ENCODE data around the gene RNF151.
A peak's percentile ranks its signal among the peaks of the same experiment; 100 is the strongest.
"Not testable (repeated sequence)": the region's sequence is repeated elsewhere in the genome, so short reads cannot be mapped to it uniquely, and the experiment has no call there.

RNF151 gene

DNA sequence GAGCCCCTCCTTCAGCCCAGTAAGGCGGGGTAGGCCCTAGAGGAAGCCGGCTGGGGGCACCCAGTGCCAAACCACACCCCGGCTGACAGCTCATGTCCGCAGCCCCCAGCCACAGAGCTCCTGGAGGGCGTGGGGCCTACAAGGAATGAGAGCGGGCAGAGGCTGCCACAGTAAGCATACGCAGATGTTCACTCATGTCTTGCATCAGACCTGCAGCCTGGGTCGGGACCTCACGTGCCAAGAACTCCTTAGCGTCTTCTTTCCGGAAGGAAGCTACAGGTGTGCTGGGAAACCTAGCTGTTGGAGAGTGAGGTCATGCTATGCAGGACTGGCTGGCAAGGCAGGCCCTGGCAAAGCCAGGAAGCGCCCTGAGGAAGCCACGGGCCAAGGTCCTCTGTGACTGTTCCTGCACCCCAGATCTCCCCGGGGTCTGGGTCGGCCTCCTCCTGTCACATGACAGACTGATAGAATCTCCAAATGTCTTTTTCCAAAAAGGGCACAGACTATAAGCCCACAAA, 41.4 kb downstream of the RNF151 start:
- Histone ChIP-seq H3K27ac (peak overlapping the region; percentile 54; the same call in 1 of the 2 replicates), H3K9ac (ENCODE audit: insufficient read length) (peak overlapping the region; percentile 98), H3K9me3 (ENCODE audit: low read depth, low read length) (no peaks in the 10 kb centered on the region)

DNA sequence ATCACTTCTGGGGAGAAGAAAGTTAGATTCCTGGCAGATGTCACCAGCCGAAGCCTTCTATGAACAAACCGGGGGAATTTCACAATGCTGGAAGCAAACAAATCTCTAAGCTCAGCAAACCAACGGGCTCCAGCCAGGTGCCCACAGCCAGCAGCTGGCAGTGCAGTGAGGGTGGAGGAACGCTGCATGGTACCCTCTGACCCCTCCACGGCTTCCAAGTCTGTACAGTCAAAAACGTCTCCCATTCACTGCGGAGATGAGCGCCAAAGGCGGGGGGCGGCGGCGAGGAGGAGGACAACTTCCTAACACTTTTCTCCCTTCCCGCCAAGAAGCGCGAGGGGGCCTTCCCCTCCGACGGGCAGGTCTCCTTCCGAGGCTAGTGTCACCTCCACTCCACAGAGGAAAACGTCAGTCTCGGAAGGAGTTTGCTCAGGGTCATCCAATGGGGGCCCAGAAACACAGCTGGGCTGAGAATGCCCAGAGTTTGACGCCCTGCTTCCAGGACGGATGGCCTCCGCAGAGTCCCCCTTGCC, 42.0 kb downstream of the RNF151 start:
- H3K9me3 ChIP-seq (ENCODE audit: low read depth, low read length): no peaks in the 10 kb centered on the region
- peak overlapping the region; percentile 54 for H3K27ac ChIP-seq
- no peak for DNase-seq (ENCODE audit: low read depth, low spot score)
- peak overlapping the region; percentile 98 for H3K9ac ChIP-seq (ENCODE audit: insufficient read length)
- peaks cover 9% of the 10 kb centered on the region; the same call in 1 of the 2 replicates for H3K36me3 ChIP-seq (ENCODE audit: insufficient read depth, low read length)
- peak overlapping the region; percentile 96 for H3K4me3 ChIP-seq
- TF ChIP-seq EZH2 (IDR thresholded peaks at IDR 0.05): no peak
- TF ChIP-seq POLR2AphosphoS5 (IDR thresholded peaks at IDR 0.05; ENCODE audit: borderline replicate concordance, low read depth, low read length): no peak
- TF ChIP-seq FOXP2 (optimal IDR thresholded peaks at IDR 0.05; ENCODE audit: control extremely low read depth, extremely low read length, insufficient read depth): no peak

More for the DNA sequence above, 41.4 kb downstream of the RNF151 start:
- Histone ChIP-seq H3K36me3 (ENCODE audit: insufficient read depth, low read length) (peaks cover 14% of the 10 kb centered on the region; the same call in 1 of the 2 replicates), H3K4me3 (peak overlapping the region; percentile 96)
- DNase-seq (ENCODE audit: low read depth, low spot score): no peak
- TF ChIP-seq EZH2 (IDR thresholded peaks at IDR 0.05): no peak
- no peak for TF ChIP-seq FOXP2 (optimal IDR thresholded peaks at IDR 0.05; ENCODE audit: control extremely low read depth, extremely low read length, insufficient read depth)
- no peak for TF ChIP-seq POLR2AphosphoS5 (IDR thresholded peaks at IDR 0.05; ENCODE audit: borderline replicate concordance, low read depth, low read length)

DNA sequence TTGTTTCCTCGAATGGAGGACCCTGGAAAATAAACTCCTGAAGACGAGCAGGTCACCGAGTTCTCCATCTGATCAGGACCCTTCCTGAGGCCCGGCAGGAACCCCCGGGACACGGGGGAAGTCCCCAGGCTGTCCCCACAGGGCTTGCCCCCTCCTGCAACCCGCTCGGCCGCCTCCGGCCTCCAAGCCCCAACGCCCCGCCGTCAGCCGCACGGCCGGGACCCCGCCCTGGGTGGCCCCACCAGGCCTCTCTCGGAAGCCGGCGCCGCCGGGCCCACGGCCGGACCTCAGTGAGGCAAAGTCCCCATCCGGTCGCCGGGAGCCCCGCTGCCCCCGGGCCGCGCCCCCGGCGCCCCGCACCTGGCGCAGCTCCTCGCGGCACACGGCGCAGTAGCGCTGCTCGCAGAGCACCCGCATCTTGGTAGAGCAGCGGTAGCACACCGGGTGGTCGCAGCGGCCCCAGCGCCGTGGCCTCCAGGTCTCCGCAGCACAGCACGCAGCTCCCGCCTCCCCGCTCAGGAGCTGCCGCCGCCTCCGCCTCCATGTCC, 42.6 kb downstream of the RNF151 start:
- TF ChIP-seq EZH2 (IDR thresholded peaks at IDR 0.05) (no peak), POLR2AphosphoS5 (IDR thresholded peaks at IDR 0.05; ENCODE audit: borderline replicate concordance, low read depth, low read length) (no peak), FOXP2 (optimal IDR thresholded peaks at IDR 0.05; ENCODE audit: control extremely low read depth, extremely low read length, insufficient read depth) (no peak)
- H3K9me3 ChIP-seq (ENCODE audit: low read depth, low read length): no peaks in the 10 kb centered on the region
- DNase-seq (ENCODE audit: low read depth, low spot score): no peak
- H3K27ac ChIP-seq: peak overlapping the region; percentile 54
- peaks cover 9% of the 10 kb centered on the region; the same call in 1 of the 2 replicates for H3K36me3 ChIP-seq (ENCODE audit: insufficient read depth, low read length)
- peak overlapping the region; percentile 98 for H3K9ac ChIP-seq (ENCODE audit: insufficient read length)
- peak overlapping the region; percentile 96 for H3K4me3 ChIP-seq

DNA sequence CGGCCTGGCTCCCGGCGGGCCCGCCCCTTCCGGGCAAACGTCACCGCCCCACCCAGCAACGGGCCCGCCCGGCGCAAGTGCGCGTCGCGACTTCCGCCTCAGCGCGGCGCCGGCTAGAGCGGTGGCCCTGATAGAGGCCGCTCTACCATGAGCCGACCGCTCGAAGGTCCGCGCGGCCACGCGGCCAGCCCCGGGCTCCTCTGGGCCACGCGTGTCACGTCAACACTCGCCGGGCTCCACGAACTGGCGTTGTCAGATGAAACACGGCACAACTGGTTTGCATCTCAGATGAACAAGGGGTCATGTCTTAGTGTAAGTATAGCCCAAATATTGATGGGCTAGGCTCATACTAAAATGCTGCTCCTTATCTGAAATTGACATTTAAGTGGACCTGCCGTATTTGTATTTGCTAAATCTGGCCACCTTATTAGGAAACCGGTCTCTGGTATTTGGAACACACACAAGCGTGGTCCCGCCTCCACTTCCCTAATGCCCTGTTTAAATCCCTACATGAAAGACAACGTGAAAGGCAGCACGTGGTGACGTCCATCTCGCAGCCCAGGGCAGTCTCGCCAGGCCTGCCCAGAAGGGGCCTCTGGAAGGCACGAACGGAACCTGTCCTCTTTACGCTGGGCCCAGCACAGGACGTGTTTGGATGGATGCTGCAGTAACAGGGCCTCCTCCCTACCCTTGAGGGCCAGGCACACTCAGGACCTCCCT, 43.3 kb downstream of the RNF151 start, which contains the start of gene ZNF598:
ZNF598 (minus strand) TSS at position 31 of the 720 bp plus-strand sequence.
- Histone ChIP-seq H3K36me3 (ENCODE audit: insufficient read depth, low read length) (peaks cover 9% of the 10 kb centered on the region; the same call in 1 of the 2 replicates), H3K9me3 (ENCODE audit: low read depth, low read length) (no peaks in the 10 kb centered on the region), H3K27ac (peak within 1 kb of the TSS; percentile 85), H3K9ac (ENCODE audit: insufficient read length) (peak within 1 kb of the TSS; percentile 98), H3K4me3 (peak within 1 kb of the TSS; percentile 96)
- TF ChIP-seq FOXP2 (optimal IDR thresholded peaks at IDR 0.05; ENCODE audit: control extremely low read depth, extremely low read length, insufficient read depth) (no peak), EZH2 (IDR thresholded peaks at IDR 0.05) (no peak), POLR2AphosphoS5 (IDR thresholded peaks at IDR 0.05; ENCODE audit: borderline replicate concordance, low read depth, low read length) (peak; percentile 89)
- no peak for DNase-seq (ENCODE audit: low read depth, low spot score)

DNA sequence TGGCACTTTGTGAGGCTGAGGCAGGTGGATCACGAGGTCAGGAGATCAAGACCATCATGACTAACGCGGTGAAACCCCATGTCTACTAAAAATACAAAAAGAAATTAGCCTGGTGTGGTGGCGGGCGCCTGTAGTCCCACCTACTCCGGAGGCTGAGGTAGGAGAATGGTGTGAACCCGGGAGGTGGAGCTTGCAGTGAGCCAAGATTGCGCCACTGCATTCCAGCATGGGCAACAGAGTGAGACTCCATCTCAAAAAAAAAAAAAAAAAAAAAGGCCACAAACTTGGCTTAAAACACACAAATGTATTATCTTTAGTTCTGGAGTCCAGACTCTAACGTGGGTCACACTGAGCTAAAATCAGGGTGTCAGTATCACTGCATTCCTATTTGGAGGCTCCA, 45.1 kb downstream of the RNF151 start:
- DNase-seq (ENCODE audit: low read depth, low spot score); H3K9ac ChIP-seq (ENCODE audit: insufficient read length); H3K27ac ChIP-seq; H3K9me3 ChIP-seq (ENCODE audit: low read depth, low read length); H3K36me3 ChIP-seq (ENCODE audit: insufficient read depth, low read length); H3K4me3 ChIP-seq: not testable (repeated sequence)

DNA sequence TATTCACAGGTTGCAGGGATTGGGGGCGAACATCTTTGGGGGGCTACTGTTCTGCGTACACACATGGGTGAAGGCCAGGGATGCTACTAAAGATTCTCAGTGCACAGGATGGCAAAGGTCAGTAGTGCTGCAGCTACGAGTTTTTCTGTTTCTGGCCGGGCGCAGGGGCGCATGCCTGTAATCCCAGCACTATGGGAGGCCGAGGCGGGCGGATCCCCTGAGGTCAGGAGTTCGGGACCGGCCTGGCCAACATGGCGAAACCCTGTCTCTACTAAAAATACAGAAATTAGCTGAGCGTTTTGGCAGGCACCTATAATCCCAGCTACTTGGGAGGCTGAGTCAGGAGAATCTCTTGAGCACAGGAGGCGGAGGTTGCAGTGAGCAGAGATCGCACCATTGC, 46.9 kb downstream of the RNF151 start:
- Histone ChIP-seq H3K27ac (no peak overlapping the region), H3K36me3 (ENCODE audit: insufficient read depth, low read length) (no peaks in the 10 kb centered on the region), H3K4me3 (no peak overlapping the region), H3K9ac (ENCODE audit: insufficient read length) (no peak overlapping the region), H3K9me3 (ENCODE audit: low read depth, low read length) (no peaks in the 10 kb centered on the region)
- TF ChIP-seq POLR2AphosphoS5 (IDR thresholded peaks at IDR 0.05; ENCODE audit: borderline replicate concordance, low read depth, low read length): no peak
- TF ChIP-seq FOXP2 (optimal IDR thresholded peaks at IDR 0.05; ENCODE audit: control extremely low read depth, extremely low read length, insufficient read depth): no peak
- no peak for TF ChIP-seq EZH2 (IDR thresholded peaks at IDR 0.05)
- no peak for DNase-seq (ENCODE audit: low read depth, low spot score)

DNA sequence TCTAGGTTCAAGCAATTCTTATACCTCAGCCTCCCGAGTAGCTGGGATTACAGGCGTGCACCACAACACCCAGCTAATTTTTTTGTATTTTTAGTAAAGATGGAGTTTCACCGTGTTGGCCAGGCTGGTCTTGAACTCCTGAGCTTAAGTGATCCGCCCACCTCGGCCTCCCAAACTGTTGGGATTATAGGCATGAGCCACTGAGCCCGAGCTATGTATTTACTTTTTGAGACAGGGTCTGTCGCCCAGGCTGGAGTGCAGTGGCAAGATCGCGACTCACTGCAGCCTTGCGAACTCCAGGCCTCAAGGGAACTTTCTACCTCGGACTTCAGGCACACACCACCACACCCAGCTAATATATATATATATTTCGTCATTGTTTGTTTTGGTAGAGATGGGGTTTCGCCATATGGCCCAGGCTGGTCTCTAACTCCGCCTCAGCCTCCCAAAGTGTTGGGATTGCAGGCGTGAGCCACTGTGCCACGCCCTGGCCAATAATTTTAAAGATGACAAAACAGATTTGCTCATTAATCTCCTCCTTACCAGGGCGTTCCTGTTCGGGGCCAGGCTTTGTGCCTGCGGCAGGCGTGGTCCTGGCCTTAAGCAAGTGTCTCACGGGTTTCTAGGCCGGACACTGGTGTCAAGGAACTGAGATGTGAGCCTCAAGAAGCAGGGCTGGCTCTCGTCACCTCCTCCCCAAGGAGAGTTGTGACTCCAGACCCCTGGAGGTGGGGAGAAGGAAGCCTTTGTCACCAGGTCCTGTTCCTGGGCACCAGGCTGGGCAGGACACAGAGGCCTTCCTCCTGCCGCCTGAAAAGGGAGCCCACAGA, 48.7 kb downstream of the RNF151 start:
- Histone ChIP-seq H3K36me3 (ENCODE audit: insufficient read depth, low read length) (no peaks in the 10 kb centered on the region), H3K9ac (ENCODE audit: insufficient read length) (no peak overlapping the region), H3K4me3 (no peak overlapping the region), H3K27ac (no peak overlapping the region), H3K9me3 (ENCODE audit: low read depth, low read length) (no peaks in the 10 kb centered on the region)
- TF ChIP-seq FOXP2 (optimal IDR thresholded peaks at IDR 0.05; ENCODE audit: control extremely low read depth, extremely low read length, insufficient read depth): no peak
- no peak for TF ChIP-seq POLR2AphosphoS5 (IDR thresholded peaks at IDR 0.05; ENCODE audit: borderline replicate concordance, low read depth, low read length)
- TF ChIP-seq EZH2 (IDR thresholded peaks at IDR 0.05): no peak
- DNase-seq (ENCODE audit: low read depth, low spot score): no peak

DNA sequence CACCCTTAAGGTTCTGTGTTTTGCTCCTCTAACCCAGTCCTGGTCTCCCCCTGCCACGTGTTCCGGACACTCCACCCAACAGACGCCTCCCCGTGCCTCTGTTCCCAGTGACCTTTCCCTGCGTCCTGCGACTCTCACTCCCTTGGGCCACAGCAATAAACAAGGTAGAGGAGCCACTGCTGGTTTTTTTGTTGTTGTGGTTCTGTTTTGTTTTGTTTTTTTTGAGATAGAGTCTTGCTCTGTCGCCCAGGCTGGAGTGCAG, 49.2 kb downstream of the RNF151 start:
- H3K9ac ChIP-seq (ENCODE audit: insufficient read length): no peak overlapping the region
- H3K4me3 ChIP-seq: no peak overlapping the region
- no peak overlapping the region for H3K27ac ChIP-seq

More for the DNA sequence above, 49.2 kb downstream of the RNF151 start:
- no peaks in the 10 kb centered on the region for H3K9me3 ChIP-seq (ENCODE audit: low read depth, low read length)
- no peaks in the 10 kb centered on the region for H3K36me3 ChIP-seq (ENCODE audit: insufficient read depth, low read length)
- TF ChIP-seq POLR2AphosphoS5 (IDR thresholded peaks at IDR 0.05; ENCODE audit: borderline replicate concordance, low read depth, low read length) (no peak), FOXP2 (optimal IDR thresholded peaks at IDR 0.05; ENCODE audit: control extremely low read depth, extremely low read length, insufficient read depth) (no peak)
- DNase-seq (ENCODE audit: low read depth, low spot score): no peak

All from SK-N-MC (cell line).